ENCODE measurements around the gene ITPK1. TPM values are rescaled to one million over a fixed set of nuclear protein-coding genes. Genes with fewer than 3 reads are reported as not detected.
A peak's percentile ranks its signal among the peaks of the same experiment; 100 is the strongest.

The ITPK1 gene
- total RNA-seq, 3 donors from 2014 or later = 27.8 to 91.7 (median 42.9) TPM

- Histone ChIP-seq H3K27me3 (no peaks in the 10 kb centered on the region), H3K36me3 (no peaks in the 10 kb centered on the region), H3K4me1 (no peaks in the 10 kb centered on the region), H3K27ac (no peak overlapping the region), H3K9me3 (no peaks in the 10 kb centered on the region), H3K4me3 (no peak overlapping the region)
- intact Hi-C loops (cut with DNase I; ENCODE audit: low total_unique reads) = no loop called here
- DNase-seq (ENCODE audit: low spot score in 2 of 2) = no peak
- no peak for TF ChIP-seq POLR2AphosphoS5 (IDR thresholded peaks at IDR 0.05)
- TF ChIP-seq POLR2A (IDR thresholded peaks at IDR 0.05) = no peak
- TF ChIP-seq, protein P1, sequence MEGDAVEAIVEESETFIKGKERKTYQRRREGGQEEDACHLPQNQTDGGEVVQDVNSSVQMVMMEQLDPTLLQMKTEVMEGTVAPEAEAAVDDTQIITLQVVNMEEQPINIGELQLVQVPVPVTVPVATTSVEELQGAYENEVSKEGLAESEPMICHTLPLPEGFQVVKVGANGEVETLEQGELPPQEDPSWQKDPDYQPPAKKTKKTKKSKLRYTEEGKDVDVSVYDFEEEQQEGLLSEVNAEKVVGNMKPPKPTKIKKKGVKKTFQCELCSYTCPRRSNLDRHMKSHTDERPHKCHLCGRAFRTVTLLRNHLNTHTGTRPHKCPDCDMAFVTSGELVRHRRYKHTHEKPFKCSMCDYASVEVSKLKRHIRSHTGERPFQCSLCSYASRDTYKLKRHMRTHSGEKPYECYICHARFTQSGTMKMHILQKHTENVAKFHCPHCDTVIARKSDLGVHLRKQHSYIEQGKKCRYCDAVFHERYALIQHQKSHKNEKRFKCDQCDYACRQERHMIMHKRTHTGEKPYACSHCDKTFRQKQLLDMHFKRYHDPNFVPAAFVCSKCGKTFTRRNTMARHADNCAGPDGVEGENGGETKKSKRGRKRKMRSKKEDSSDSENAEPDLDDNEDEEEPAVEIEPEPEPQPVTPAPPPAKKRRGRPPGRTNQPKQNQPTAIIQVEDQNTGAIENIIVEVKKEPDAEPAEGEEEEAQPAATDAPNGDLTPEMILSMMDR (IDR thresholded peaks at IDR 0.05) = no peak
These were observed 180.3 kb downstream of the ITPK1 start for GRCh38 chr14:92935446-92935845.

- no peaks in the 10 kb centered on the region for H3K36me3 ChIP-seq
- no peak for DNase-seq (ENCODE audit: low spot score in 2 of 2)
These were observed 181.3 kb downstream of the ITPK1 start for GRCh38 chr14:92934196-92935085.

DNA sequence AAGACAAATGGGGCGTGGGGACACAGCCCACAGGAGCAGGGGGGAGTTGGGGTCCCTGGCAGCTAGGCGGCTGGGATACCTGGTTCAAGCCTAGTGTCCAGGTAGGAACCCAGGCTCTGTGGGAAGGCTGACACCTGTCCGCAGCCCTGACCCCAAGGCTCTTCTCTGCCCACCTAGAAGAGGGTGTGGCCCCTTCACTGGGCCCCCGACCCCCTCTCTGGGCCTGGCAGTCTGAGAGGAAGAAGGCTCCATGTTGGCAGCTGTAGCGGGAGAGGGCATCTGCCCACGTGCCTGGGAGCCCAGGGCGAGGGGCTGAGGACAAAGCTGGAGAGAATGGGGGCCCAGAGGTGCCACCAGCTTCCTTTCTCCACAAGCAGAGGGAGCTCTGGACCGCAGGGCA lies 182.2 kb downstream of the ITPK1 start:
- no peaks in the 10 kb centered on the region for H3K27me3 ChIP-seq
- H3K4me1 ChIP-seq = no peaks in the 10 kb centered on the region
- no peak overlapping the region for H3K27ac ChIP-seq
- H3K4me3 ChIP-seq = peak overlapping the region in 1 of 3 donors; percentile 49
- intact Hi-C loops (cut with DNase I; ENCODE audit: low total_unique reads) = no loop called here
- TF ChIP-seq, protein P1 (IDR thresholded peaks at IDR 0.05) = no peak
- no peak for TF ChIP-seq POLR2A (IDR thresholded peaks at IDR 0.05)
- no peak for TF ChIP-seq POLR2AphosphoS5 (IDR thresholded peaks at IDR 0.05)
- no peak for DNase-seq (ENCODE audit: low spot score in 2 of 2)
- H3K36me3 ChIP-seq = no peaks in the 10 kb centered on the region
- no peaks in the 10 kb centered on the region for H3K9me3 ChIP-seq

More at GRCh38 chr14:92934196-92935085, 181.3 kb downstream of the ITPK1 start:
- no peak overlapping the region for H3K4me3 ChIP-seq
- intact Hi-C loops (cut with DNase I; ENCODE audit: low total_unique reads) = no loop called here
- H3K4me1 ChIP-seq = no peaks in the 10 kb centered on the region
- TF ChIP-seq POLR2AphosphoS5 (IDR thresholded peaks at IDR 0.05) = no peak
- TF ChIP-seq POLR2A (IDR thresholded peaks at IDR 0.05) = no peak
- TF ChIP-seq, protein P1 (IDR thresholded peaks at IDR 0.05) = no peak
- H3K27me3 ChIP-seq = no peaks in the 10 kb centered on the region
- H3K27ac ChIP-seq = no peak overlapping the region
- no peaks in the 10 kb centered on the region for H3K9me3 ChIP-seq

DNA sequence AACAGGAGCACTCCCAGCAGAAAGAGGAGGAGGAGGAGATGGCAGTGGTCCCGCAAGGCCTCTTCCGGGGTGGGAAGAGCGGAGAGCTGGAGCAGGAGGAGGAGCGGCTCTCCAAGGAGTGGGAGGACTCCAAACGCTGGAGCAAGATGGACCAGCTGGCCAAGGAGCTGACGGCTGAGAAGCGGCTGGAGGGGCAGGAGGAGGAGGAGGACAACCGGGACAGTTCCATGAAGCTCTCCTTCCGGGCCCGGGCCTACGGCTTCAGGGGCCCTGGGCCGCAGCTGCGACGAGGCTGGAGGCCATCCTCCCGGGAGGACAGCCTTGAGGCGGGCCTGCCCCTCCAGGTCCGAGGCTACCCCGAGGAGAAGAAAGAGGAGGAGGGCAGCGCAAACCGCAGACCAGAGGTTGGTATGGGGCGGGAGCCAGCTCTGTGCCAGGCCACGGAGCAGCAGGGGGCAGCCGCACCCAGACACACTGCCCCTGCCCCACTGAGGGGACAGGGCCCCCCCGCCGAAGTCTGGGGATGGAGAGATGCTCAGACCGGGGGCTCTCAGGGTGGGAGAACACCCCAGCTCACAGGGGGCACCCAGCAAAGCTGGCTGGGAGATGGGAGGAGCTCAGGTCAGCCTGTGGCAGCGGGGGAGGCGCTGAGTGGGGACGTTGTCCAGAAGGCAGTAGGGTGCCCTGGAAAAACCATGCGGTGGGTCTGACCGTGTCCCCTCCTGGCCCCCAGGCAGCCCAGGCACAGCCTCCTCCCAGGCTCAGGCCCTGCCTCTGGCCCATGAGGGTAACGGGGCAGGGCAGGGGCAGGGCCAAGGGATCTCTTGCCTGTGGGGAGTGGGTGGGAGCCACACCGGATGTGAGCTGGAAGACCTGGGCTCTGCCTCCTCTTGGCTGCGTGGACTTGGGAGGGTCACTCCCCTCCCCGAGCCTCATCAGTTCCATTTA lies 183.0 kb downstream of the ITPK1 start:
- Histone ChIP-seq H3K9me3 (no peaks in the 10 kb centered on the region), H3K27ac (peak overlapping the region in 1 of 2 donors; percentile 19), H3K27me3 (no peaks in the 10 kb centered on the region), H3K36me3 (no peaks in the 10 kb centered on the region), H3K4me3 (peak overlapping the region in 2 of 3 donors; percentile 6 to 49), H3K4me1 (no peaks in the 10 kb centered on the region)
- TF ChIP-seq POLR2A (IDR thresholded peaks at IDR 0.05) (no peak), POLR2AphosphoS5 (IDR thresholded peaks at IDR 0.05) (no peak)
- TF ChIP-seq, protein P1 (IDR thresholded peaks at IDR 0.05) = no peak
- intact Hi-C loops (cut with DNase I; ENCODE audit: low total_unique reads) = no loop called here
- no peak for DNase-seq (ENCODE audit: low spot score in 2 of 2)

All from breast epithelium (tissue), 4 donors.